ENCODE results near the gene CDC37. TPM values are rescaled to one million over a fixed set of nuclear protein-coding genes. Genes with fewer than 3 reads are reported as not detected.

Gene CDC37
- polyA plus RNA-seq, 2 of the 4 experiments (the other 2 are of a cell fraction), result 152 to 214 TPM

GRCh38 chr19:10395003-10395402, 8.3 kb downstream of the CDC37 start:
- ChIA-PET POLR2A (no interaction called here), CTCF (interaction anchor here (0.6 to 5.3 kb wide), 7 partner anchors 14 to 275 kb away, joined by 3 to 80 read pairs (median 3); partner anchors contain the start of gene ICAM1)
- Histone ChIP-seq H3K4me3 (no peak overlapping the region), H3K9me3 (no peaks in the 10 kb centered on the region), H3K27ac (no peak overlapping the region), H3K4me2 (no peak overlapping the region), H3K4me1 (no peaks in the 10 kb centered on the region)
- TF ChIP-seq JUNB (IDR thresholded peaks at IDR 0.05) (no peak), GATA3 (IDR thresholded peaks at IDR 0.05; ENCODE audit: borderline replicate concordance) (no peak), KDM1A (IDR thresholded peaks at IDR 0.05; ENCODE audit: low read depth) (no peak), CTCF (IDR thresholded peaks at IDR 0.05) (no peak), ESRRA (IDR thresholded peaks at IDR 0.05; ENCODE audit: borderline replicate concordance, low read length) (no peak), ELK1 (IDR thresholded peaks at IDR 0.05; ENCODE audit: low read depth, low read length) (no peak), SREBF2 (IDR thresholded peaks at IDR 0.05) (no peak), CHD4 (IDR thresholded peaks at IDR 0.05; ENCODE audit: borderline replicate concordance) (no peak), PBX3 (IDR thresholded peaks at IDR 0.05) (no peak), HOXB13 (CRISPR knock-in tag; IDR thresholded peaks at IDR 0.05; ENCODE audit: low read depth) (no peak), CEBPB (IDR thresholded peaks at IDR 0.05) (no peak), MAX (IDR thresholded peaks at IDR 0.05) (no peak), CBX2 (IDR thresholded peaks at IDR 0.05; ENCODE audit: borderline replicate concordance, low read depth) (no peak), CBX8 (IDR thresholded peaks at IDR 0.05) (no peak), TFCP2L1 (CRISPR knock-in tag; IDR thresholded peaks at IDR 0.05) (no peak), FOSB (CRISPR knock-in tag; IDR thresholded peaks at IDR 0.05) (no peak), HDAC2 (IDR thresholded peaks at IDR 0.05) (no peak), MYC (IDR thresholded peaks at IDR 0.05; ENCODE audit: borderline replicate concordance, low read length) (no peak)
- ATAC-seq (no peak), DNase-seq (ENCODE audit: low read depth in 1 of 2, low spot score in 1 of 2) (no peak), FAIRE-seq (no peak)
- WGBS (ENCODE audit: missing lambda C conversion rate), result 86% methylated on average over 10 of the region's 12 CpGs

GRCh38 chr19:10393137-10393536, 10.2 kb downstream of the CDC37 start:
- Histone ChIP-seq H3K4me3 (no peak overlapping the region), H3K4me2 (no peak overlapping the region), H3K27ac (no peak overlapping the region), H3K9me3 (no peaks in the 10 kb centered on the region), H3K4me1 (no peaks in the 10 kb centered on the region)
- ATAC-seq (no peak), FAIRE-seq (no peak), DNase-seq (ENCODE audit: low read depth in 1 of 2, low spot score in 1 of 2) (no peak)
- POLR2A ChIA-PET, result no interaction called here
- CTCF ChIA-PET, result interaction anchor here (1.0 to 5.3 kb wide), 8 partner anchors 9 to 463 kb away, joined by 3 to 80 read pairs (median 24); partner anchors contain the start of genes CDC37, ICAM1 and TYK2
- 95% methylated on average over 17 of the region's 24 CpGs for WGBS (ENCODE audit: missing lambda C conversion rate)
- TF ChIP-seq MAX (IDR thresholded peaks at IDR 0.05), result no peak
- TF ChIP-seq EHMT2 (IDR thresholded peaks at IDR 0.05; ENCODE audit: low read depth), result no peak
- no peak for TF ChIP-seq ELK1 (IDR thresholded peaks at IDR 0.05; ENCODE audit: low read depth, low read length)
- no peak for TF ChIP-seq RARB (CRISPR knock-in tag; IDR thresholded peaks at IDR 0.05)
- no peak for TF ChIP-seq HOXB13 (CRISPR knock-in tag; IDR thresholded peaks at IDR 0.05; ENCODE audit: low read depth)
- no peak for TF ChIP-seq EP300 (IDR thresholded peaks at IDR 0.05)
